HG03442 (cell line): ENCODE measurements around the gene ARHGAP33.
"Not testable (repeated sequence)": the region's sequence is repeated elsewhere in the genome, so short reads cannot be mapped to it uniquely, and the experiment has no call there.

Experiments used
- ATAC-seq: cut with Tn5 transposase; IDR thresholded peaks from one replicate; pipeline ENCODE4 v1.9.1; 2021; ENCODE audit warnings: mild to moderate bottlenecking, moderate library complexity; ENCODE audit not compliant: unreplicated experiment

The ARHGAP33 gene

GRCh38 chr19:35822579-35822978 lies 47.2 kb downstream of the ARHGAP33 start:
- ATAC-seq: no peak

GRCh38 chr19:35824150-35824549 lies 48.8 kb downstream of the ARHGAP33 start:
- ATAC-seq: no peak

GRCh38 chr19:35828692-35829301 lies 53.4 kb downstream of the ARHGAP33 start:
- ATAC-seq: no peak

- no peak for ATAC-seq
Observed at GRCh38 chr19:35830986-35831385, 55.6 kb downstream of the ARHGAP33 start.

- no peak for ATAC-seq
Observed at GRCh38 chr19:35832054-35832453, 56.7 kb downstream of the ARHGAP33 start.

GRCh38 chr19:35833972-35834371 lies 58.6 kb downstream of the ARHGAP33 start:
- ATAC-seq: no peak

GRCh38 chr19:35836096-35836495 lies 60.7 kb downstream of the ARHGAP33 start:
- not testable (repeated sequence) for ATAC-seq
